ENCODE data around the gene PVALEF.

- TF ChIP-seq, protein P1, sequence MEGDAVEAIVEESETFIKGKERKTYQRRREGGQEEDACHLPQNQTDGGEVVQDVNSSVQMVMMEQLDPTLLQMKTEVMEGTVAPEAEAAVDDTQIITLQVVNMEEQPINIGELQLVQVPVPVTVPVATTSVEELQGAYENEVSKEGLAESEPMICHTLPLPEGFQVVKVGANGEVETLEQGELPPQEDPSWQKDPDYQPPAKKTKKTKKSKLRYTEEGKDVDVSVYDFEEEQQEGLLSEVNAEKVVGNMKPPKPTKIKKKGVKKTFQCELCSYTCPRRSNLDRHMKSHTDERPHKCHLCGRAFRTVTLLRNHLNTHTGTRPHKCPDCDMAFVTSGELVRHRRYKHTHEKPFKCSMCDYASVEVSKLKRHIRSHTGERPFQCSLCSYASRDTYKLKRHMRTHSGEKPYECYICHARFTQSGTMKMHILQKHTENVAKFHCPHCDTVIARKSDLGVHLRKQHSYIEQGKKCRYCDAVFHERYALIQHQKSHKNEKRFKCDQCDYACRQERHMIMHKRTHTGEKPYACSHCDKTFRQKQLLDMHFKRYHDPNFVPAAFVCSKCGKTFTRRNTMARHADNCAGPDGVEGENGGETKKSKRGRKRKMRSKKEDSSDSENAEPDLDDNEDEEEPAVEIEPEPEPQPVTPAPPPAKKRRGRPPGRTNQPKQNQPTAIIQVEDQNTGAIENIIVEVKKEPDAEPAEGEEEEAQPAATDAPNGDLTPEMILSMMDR (IDR thresholded peaks at IDR 0.05): peak in 1 of 4 experiments; percentile 3
- no peak for TF ChIP-seq POLR2A (IDR thresholded peaks at IDR 0.05)
Measured at GRCh38 chr17:81222620-81222905, 57.3 kb downstream of the PVALEF start.

All from uterus (tissue), 2 donors.